ENCODE measurements around the gene R3HDM4. TPM values are rescaled to one million over a fixed set of nuclear protein-coding genes. Genes with fewer than 3 reads are reported as not detected.

The R3HDM4 gene
- total and polyA plus RNA-seq, 10 of the 15 experiments (the other 5 are each of a cell fraction or from before 2014, with no cell fraction given): 1.3 to 65.8 (median 27.7) TPM

DNA sequence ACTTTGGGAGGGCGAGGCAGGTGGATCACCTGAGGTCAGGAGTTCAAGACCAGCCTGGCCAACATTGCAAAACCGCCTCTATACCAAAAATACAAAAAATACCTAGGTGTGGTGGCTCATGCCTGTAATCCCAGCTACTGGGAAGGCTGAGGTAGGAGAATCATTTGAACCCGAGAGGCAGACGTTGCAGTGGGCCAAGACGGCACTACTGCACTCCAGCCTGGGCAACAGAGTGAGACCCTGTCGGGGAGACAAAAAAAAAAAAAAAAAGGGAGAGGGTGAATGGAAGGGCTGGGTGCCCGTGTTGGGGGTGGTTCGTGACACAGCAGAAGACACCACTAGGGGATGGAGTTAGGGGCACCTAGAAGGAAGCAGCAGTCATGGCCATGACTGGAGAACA lies 42.7 kb downstream of the R3HDM4 start:
- no peaks in the 10 kb centered on the region; a peak in 1 of 4 replicates for H3K36me3 ChIP-seq (ENCODE audit: control insufficient read depth in 2 of 2, insufficient read depth in 2 of 2, low read length in 1 of 2)
- no peaks in the 10 kb centered on the region for H3K9me3 ChIP-seq (replicated peaks; ENCODE audit: control insufficient read depth, insufficient read depth, low read length)
- POLR2A ChIA-PET: no interaction called here
- H2AFZ ChIP-seq (ENCODE audit: control insufficient read depth, low read depth, low read length): no peak overlapping the region
- RAD21 ChIA-PET (ENCODE audit: unreplicated experiment): no interaction called here
- ATAC-seq (no peak), FAIRE-seq (no peak), DNase-seq (ENCODE audit: low read depth, low spot score) (no peak)
- H3K4me1 ChIP-seq (ENCODE audit: control insufficient read depth, insufficient read depth, low read length): no peaks in the 10 kb centered on the region
- no peak overlapping the region for H3K4me2 ChIP-seq (ENCODE audit: control insufficient read depth, insufficient read depth)
- SMC1A ChIA-PET (ENCODE audit: uncharacterized antibody, unreplicated experiment): no interaction called here
- WGBS (ENCODE audit: insufficient coverage, insufficient replicate concordance, low lambda C conversion rate, missing lambda C conversion rate): 97% methylated on average over 7 of the region's 8 CpGs
- no peak overlapping the region for H3K27ac ChIP-seq (ENCODE audit: control insufficient read depth, insufficient read depth)
- intact Hi-C loops (cut with micrococcal nuclease; ENCODE audit: unreplicated experiment) (no loop called here), in situ Hi-C loops (cut with MboI) (no loop called here)
- no peaks in the 10 kb centered on the region for H3K79me2 ChIP-seq (ENCODE audit: control insufficient read depth, insufficient read depth, low read length)
- no peaks in the 10 kb centered on the region for H3K27me3 ChIP-seq (replicated peaks in 1 of 2; ENCODE audit: control insufficient read depth in 2 of 2, insufficient read depth in 2 of 2, low read length in 1 of 2)
- no peak overlapping the region for H3K4me3 ChIP-seq
- no TSS peak for BruUV-seq (replicated peaks)
- no peaks in the 10 kb centered on the region for H4K20me1 ChIP-seq (ENCODE audit: control insufficient read depth, insufficient read depth)
- CTCF ChIA-PET: interaction anchor here (0.7 kb wide), 1 partner anchor 65 kb away, joined by 3 read pairs; no protein-coding TSS in a partner anchor
- TF ChIP-seq, protein P1, sequence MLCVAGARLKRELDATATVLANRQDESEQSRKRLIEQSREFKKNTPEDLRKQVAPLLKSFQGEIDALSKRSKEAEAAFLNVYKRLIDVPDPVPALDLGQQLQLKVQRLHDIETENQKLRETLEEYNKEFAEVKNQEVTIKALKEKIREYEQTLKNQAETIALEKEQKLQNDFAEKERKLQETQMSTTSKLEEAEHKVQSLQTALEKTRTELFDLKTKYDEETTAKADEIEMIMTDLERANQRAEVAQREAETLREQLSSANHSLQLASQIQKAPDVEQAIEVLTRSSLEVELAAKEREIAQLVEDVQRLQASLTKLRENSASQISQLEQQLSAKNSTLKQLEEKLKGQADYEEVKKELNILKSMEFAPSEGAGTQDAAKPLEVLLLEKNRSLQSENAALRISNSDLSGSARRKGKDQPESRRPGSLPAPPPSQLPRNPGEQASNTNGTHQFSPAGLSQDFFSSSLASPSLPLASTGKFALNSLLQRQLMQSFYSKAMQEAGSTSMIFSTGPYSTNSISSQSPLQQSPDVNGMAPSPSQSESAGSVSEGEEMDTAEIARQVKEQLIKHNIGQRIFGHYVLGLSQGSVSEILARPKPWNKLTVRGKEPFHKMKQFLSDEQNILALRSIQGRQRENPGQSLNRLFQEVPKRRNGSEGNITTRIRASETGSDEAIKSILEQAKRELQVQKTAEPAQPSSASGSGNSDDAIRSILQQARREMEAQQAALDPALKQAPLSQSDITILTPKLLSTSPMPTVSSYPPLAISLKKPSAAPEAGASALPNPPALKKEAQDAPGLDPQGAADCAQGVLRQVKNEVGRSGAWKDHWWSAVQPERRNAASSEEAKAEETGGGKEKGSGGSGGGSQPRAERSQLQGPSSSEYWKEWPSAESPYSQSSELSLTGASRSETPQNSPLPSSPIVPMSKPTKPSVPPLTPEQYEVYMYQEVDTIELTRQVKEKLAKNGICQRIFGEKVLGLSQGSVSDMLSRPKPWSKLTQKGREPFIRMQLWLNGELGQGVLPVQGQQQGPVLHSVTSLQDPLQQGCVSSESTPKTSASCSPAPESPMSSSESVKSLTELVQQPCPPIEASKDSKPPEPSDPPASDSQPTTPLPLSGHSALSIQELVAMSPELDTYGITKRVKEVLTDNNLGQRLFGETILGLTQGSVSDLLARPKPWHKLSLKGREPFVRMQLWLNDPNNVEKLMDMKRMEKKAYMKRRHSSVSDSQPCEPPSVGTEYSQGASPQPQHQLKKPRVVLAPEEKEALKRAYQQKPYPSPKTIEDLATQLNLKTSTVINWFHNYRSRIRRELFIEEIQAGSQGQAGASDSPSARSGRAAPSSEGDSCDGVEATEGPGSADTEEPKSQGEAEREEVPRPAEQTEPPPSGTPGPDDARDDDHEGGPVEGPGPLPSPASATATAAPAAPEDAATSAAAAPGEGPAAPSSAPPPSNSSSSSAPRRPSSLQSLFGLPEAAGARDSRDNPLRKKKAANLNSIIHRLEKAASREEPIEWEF (IDR thresholded peaks at IDR 0.05; ENCODE audit: insufficient replicate concordance, low read depth, low read length): no peak
- TF ChIP-seq GABPA (IDR thresholded peaks at IDR 0.05; ENCODE audit: low read depth) (no peak), TARDBP (IDR thresholded peaks at IDR 0.05; ENCODE audit: borderline replicate concordance) (no peak), HCFC1 (IDR thresholded peaks at IDR 0.05; ENCODE audit: low read length) (no peak), ASH2L (IDR thresholded peaks at IDR 0.05; ENCODE audit: borderline replicate concordance, low read depth) (no peak), ETV6 (conservative IDR thresholded peaks at IDR 0.05 in 1 of 2, IDR thresholded peaks at IDR 0.05 in 1 of 2; ENCODE audit: borderline replicate concordance in 1 of 2, low read depth in 1 of 2) (no peak), BMI1 (IDR thresholded peaks at IDR 0.05; ENCODE audit: borderline replicate concordance) (no peak), ATF7 (IDR thresholded peaks at IDR 0.05; ENCODE audit: low read depth) (no peak), DPF2 (IDR thresholded peaks at IDR 0.05) (no peak)
- TF ChIP-seq, protein P2, sequence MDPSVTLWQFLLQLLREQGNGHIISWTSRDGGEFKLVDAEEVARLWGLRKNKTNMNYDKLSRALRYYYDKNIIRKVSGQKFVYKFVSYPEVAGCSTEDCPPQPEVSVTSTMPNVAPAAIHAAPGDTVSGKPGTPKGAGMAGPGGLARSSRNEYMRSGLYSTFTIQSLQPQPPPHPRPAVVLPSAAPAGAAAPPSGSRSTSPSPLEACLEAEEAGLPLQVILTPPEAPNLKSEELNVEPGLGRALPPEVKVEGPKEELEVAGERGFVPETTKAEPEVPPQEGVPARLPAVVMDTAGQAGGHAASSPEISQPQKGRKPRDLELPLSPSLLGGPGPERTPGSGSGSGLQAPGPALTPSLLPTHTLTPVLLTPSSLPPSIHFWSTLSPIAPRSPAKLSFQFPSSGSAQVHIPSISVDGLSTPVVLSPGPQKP (IDR thresholded peaks at IDR 0.05; ENCODE audit: low read depth, low read length): no peak
- TF ChIP-seq, protein P3, sequence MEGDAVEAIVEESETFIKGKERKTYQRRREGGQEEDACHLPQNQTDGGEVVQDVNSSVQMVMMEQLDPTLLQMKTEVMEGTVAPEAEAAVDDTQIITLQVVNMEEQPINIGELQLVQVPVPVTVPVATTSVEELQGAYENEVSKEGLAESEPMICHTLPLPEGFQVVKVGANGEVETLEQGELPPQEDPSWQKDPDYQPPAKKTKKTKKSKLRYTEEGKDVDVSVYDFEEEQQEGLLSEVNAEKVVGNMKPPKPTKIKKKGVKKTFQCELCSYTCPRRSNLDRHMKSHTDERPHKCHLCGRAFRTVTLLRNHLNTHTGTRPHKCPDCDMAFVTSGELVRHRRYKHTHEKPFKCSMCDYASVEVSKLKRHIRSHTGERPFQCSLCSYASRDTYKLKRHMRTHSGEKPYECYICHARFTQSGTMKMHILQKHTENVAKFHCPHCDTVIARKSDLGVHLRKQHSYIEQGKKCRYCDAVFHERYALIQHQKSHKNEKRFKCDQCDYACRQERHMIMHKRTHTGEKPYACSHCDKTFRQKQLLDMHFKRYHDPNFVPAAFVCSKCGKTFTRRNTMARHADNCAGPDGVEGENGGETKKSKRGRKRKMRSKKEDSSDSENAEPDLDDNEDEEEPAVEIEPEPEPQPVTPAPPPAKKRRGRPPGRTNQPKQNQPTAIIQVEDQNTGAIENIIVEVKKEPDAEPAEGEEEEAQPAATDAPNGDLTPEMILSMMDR (IDR thresholded peaks at IDR 0.05 in 2 of 3, conservative IDR thresholded peaks at IDR 0.05 in 1 of 3; ENCODE audit: control insufficient read depth in 2 of 3, extremely low read depth in 1 of 3, insufficient read depth in 1 of 3, low read depth in 3 of 3, low read length in 3 of 3): no peak
- no peak overlapping the region for H3K9ac ChIP-seq (ENCODE audit: control insufficient read depth, insufficient read depth, low read length)

Measured in GM12878 (cell line).